Measurements from ENCODE around the gene GP9.

GRCh38 chr3:129030611-129031010 lies 30.0 kb upstream of the GP9 start:
- no peak for TF ChIP-seq POLR2A (IDR thresholded peaks at IDR 0.05)
- TF ChIP-seq, protein P1, sequence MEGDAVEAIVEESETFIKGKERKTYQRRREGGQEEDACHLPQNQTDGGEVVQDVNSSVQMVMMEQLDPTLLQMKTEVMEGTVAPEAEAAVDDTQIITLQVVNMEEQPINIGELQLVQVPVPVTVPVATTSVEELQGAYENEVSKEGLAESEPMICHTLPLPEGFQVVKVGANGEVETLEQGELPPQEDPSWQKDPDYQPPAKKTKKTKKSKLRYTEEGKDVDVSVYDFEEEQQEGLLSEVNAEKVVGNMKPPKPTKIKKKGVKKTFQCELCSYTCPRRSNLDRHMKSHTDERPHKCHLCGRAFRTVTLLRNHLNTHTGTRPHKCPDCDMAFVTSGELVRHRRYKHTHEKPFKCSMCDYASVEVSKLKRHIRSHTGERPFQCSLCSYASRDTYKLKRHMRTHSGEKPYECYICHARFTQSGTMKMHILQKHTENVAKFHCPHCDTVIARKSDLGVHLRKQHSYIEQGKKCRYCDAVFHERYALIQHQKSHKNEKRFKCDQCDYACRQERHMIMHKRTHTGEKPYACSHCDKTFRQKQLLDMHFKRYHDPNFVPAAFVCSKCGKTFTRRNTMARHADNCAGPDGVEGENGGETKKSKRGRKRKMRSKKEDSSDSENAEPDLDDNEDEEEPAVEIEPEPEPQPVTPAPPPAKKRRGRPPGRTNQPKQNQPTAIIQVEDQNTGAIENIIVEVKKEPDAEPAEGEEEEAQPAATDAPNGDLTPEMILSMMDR (IDR thresholded peaks at IDR 0.05), result no peak

Data from vagina (tissue), 2 donors.